Osteoblast (primary cell): ENCODE measurements around the gene ARHGDIA. TPM values are rescaled to one million over a fixed set of nuclear protein-coding genes. Genes with fewer than 3 reads are reported as not detected.

Experiments used
- DNase-seq: peaks from one replicate; pipeline ENCODE4 v3.0.0; 2011; ENCODE audit warnings: low spot score, mixed read lengths; ENCODE audit not compliant: insufficient read length; ENCODE audit errors: missing footprints
- H2AFZ ChIP-seq: 2 replicates; pipeline ENCODE4 v1.6.0; 2011; ENCODE audit warnings: mild to moderate bottlenecking, low read length
- H3K27ac ChIP-seq: 2 replicates; pipeline ENCODE4 v1.5.1; 2011; ENCODE audit warnings: mild to moderate bottlenecking, low read depth, low read length, moderate library complexity
- H3K27me3 ChIP-seq: 2 replicates; pipeline ENCODE4 v1.6.0; 2012; ENCODE audit warnings: mild to moderate bottlenecking, control low read depth, inconsistent platforms, low read length, moderate library complexity; ENCODE audit not compliant: insufficient read depth
- H3K36me3 ChIP-seq: 2 replicates; pipeline ENCODE4 v1.5.1; 2011; ENCODE audit warnings: mild to moderate bottlenecking, low read length, control low read depth, moderate library complexity; ENCODE audit not compliant: insufficient read depth
- H3K4me1 ChIP-seq: 2 replicates; pipeline ENCODE4 v1.5.1; 2011; ENCODE audit warnings: mild to moderate bottlenecking, low read length, control low read depth, moderate library complexity; ENCODE audit not compliant: insufficient read depth
- H3K4me2 ChIP-seq: 2 replicates; pipeline ENCODE4 v1.6.0; 2011; ENCODE audit warnings: mild to moderate bottlenecking, low read length; ENCODE audit not compliant: insufficient read depth
- H3K4me3 ChIP-seq: fragments of 200-600 bp; sonication (generic); 3 replicates; pipeline ENCODE4 v1.5.1; 2012; ENCODE audit warnings: mild to moderate bottlenecking, low read length, inconsistent platforms; ENCODE audit not compliant: insufficient read depth
- H3K79me2 ChIP-seq: 2 replicates; pipeline ENCODE4 v1.6.0; 2012; ENCODE audit warnings: mild to moderate bottlenecking, low read length, control low read depth, inconsistent platforms; ENCODE audit not compliant: insufficient read depth
- H3K9me3 ChIP-seq: 2 replicates; pipeline ENCODE4 v1.5.1; 2011; ENCODE audit warnings: low read depth, low read length, control low read depth
- H4K20me1 ChIP-seq: 2 replicates; pipeline ENCODE4 v1.6.0; 2012; ENCODE audit warnings: mild to moderate bottlenecking, low read length, control low read depth; ENCODE audit not compliant: insufficient read depth
- total RNA-seq: library from RNA; depleted of rRNA; stranded (reverse); fragments of >200 nt; gene quantifications from 2 replicates; pipeline ENCODE4 v1.2.3, GENCODE V29; 2012
- TF ChIP-seq, protein P1 (sequence below): IDR thresholded peaks from 2 replicates; pipeline ENCODE4 v1.5.1; 2011; ENCODE audit warnings: mild to moderate bottlenecking, low read depth, low read length, moderate library complexity; ENCODE audit errors: extremely low read depth

Gene ARHGDIA
- total RNA-seq, 1 donor, result 133 TPM

- Histone ChIP-seq H3K36me3 (peaks cover 50% of the 10 kb centered on the region), H4K20me1 (peaks cover 54% of the 10 kb centered on the region), H3K27ac (no peak overlapping the region), H3K27me3 (no peaks in the 10 kb centered on the region), H3K4me2 (no peak overlapping the region), H3K4me1 (peaks cover 22% of the 10 kb centered on the region), H3K9me3 (no peaks in the 10 kb centered on the region), H2AFZ (no peak overlapping the region), H3K4me3 (no peak overlapping the region), H3K79me2 (peaks cover 58% of the 10 kb centered on the region)
- TF ChIP-seq, protein P1, sequence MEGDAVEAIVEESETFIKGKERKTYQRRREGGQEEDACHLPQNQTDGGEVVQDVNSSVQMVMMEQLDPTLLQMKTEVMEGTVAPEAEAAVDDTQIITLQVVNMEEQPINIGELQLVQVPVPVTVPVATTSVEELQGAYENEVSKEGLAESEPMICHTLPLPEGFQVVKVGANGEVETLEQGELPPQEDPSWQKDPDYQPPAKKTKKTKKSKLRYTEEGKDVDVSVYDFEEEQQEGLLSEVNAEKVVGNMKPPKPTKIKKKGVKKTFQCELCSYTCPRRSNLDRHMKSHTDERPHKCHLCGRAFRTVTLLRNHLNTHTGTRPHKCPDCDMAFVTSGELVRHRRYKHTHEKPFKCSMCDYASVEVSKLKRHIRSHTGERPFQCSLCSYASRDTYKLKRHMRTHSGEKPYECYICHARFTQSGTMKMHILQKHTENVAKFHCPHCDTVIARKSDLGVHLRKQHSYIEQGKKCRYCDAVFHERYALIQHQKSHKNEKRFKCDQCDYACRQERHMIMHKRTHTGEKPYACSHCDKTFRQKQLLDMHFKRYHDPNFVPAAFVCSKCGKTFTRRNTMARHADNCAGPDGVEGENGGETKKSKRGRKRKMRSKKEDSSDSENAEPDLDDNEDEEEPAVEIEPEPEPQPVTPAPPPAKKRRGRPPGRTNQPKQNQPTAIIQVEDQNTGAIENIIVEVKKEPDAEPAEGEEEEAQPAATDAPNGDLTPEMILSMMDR, result no peak
- DNase-seq, result no peak
Observed at GRCh38 chr17:81914103-81914850, 43.1 kb upstream of the ARHGDIA start.

DNA sequence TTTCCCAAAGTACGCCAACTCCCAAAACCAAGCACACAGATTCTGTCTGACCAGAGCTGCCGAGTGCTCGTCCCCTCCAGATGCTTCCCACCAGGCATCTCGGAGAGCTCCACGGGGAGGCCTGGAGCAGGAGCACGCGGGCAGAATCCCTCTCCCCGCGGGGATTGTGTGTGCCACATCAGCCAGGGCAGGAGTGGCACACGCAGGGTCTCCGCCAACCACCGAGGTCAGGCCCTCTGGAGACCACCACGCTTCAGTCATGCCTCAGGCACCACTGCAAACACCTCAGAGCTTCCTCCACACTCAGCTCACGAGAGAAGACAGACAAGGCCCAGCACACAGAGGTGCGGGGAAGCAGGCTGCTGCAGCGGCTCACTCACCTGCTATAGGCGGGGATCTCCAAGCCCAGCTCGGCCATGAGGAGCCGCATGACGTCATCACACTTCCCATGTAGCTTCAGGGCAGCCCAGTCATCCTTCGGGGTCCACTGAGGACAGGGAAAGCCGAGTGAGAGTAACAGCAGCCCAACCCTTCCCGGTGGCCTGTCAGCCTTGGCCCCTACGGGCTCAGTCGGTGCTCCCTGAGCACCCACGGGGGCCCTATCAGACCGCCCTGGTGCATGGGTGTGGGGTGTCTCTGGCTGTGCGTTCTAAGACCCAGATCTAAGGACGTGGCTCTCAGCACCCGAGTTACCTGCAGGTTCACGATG lies 42.4 kb upstream of the ARHGDIA start:
- H3K4me2 ChIP-seq, result no peak overlapping the region
- H3K79me2 ChIP-seq, result peaks cover 51% of the 10 kb centered on the region
- peaks cover 47% of the 10 kb centered on the region for H3K36me3 ChIP-seq
- no peaks in the 10 kb centered on the region for H3K27me3 ChIP-seq
- DNase-seq, result no peak
- TF ChIP-seq, protein P1, result no peak
- no peak overlapping the region for H2AFZ ChIP-seq
- H3K4me1 ChIP-seq, result peaks cover 22% of the 10 kb centered on the region
- H4K20me1 ChIP-seq, result peaks cover 47% of the 10 kb centered on the region
- H3K4me3 ChIP-seq, result no peak overlapping the region
- H3K9me3 ChIP-seq, result no peaks in the 10 kb centered on the region
- H3K27ac ChIP-seq, result no peak overlapping the region

DNA sequence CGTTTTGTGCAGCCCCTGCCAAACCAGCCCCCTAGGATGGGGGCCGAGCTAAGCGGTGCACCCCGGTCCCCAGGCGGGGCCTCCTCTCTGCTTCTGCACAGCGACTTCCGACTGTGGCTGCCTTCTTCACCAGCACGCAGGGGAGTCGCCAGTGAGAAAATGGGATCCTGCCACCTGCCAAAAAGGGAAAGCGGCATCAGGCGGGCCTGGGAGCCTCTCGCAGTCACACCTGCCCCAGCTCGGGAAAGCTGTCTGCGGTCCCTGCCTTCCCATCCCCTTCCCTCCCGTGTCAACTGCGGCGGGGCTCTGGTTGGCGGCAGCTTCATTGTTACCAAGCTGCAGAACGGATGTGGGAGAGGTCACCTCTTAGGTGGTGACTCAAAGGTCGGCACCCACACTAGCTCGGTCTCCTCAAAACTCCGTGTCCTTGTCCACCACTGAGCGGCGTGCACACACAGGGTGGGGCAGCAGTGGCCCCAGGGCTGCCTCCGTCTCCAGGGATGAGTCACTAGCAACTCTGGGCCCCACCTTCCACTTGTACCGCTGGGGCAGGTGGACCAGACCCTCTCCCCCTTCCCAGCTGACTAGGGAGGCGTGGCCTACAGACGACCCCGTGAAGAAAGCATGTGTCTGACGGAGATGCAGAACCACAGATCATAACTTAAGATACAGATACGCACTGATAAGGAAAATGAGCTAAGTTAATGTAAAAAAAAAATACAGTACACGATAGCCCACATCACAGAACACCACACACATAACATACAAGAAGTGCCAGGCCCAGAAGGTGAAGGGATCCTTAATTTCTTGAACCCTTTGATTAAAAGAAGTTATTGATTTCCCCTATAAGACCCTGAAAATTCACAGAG lies 41.5 kb upstream of the ARHGDIA start:
- Histone ChIP-seq H3K9me3 (no peaks in the 10 kb centered on the region), H2AFZ (no peak overlapping the region), H3K4me2 (no peak overlapping the region), H3K79me2 (peaks cover 44% of the 10 kb centered on the region), H3K4me3 (no peak overlapping the region), H3K4me1 (peaks cover 20% of the 10 kb centered on the region), H3K27me3 (no peaks in the 10 kb centered on the region), H3K36me3 (peaks cover 47% of the 10 kb centered on the region), H3K27ac (no peak overlapping the region), H4K20me1 (peaks cover 44% of the 10 kb centered on the region)
- TF ChIP-seq, protein P1, result no peak
- DNase-seq, result no peak
